ENCODE measurements around the gene PPARGC1A.

PPARGC1A gene

DNA sequence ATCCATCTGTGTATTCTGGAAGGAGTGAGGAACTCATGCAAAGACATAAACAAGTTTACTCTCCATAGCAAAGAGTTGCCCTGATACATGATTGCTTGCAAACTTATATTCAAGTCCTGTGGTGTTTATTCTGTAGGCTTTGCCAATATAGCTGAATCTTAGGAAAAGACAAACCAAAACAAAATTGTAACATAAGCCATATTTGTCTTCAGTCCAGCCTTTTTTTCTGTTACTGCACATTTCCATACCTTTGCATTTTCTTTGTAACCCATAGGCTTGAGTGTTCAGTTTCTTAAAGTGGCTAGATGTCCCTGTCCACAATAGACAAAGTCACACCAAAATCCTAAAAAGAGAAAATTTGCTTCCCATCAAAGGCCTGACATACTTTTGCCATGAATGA, 120.4 kb downstream of the PPARGC1A start:
- in situ Hi-C loops (cut with HindIII; ENCODE audit: low sequenced_read_pairs): no loop called here
- DNase-seq (ENCODE audit: low read depth, low spot score): no peak
- no peak overlapping the region for H3K4me3 ChIP-seq (ENCODE audit: low read depth, low read length)
- TF ChIP-seq, protein P1, sequence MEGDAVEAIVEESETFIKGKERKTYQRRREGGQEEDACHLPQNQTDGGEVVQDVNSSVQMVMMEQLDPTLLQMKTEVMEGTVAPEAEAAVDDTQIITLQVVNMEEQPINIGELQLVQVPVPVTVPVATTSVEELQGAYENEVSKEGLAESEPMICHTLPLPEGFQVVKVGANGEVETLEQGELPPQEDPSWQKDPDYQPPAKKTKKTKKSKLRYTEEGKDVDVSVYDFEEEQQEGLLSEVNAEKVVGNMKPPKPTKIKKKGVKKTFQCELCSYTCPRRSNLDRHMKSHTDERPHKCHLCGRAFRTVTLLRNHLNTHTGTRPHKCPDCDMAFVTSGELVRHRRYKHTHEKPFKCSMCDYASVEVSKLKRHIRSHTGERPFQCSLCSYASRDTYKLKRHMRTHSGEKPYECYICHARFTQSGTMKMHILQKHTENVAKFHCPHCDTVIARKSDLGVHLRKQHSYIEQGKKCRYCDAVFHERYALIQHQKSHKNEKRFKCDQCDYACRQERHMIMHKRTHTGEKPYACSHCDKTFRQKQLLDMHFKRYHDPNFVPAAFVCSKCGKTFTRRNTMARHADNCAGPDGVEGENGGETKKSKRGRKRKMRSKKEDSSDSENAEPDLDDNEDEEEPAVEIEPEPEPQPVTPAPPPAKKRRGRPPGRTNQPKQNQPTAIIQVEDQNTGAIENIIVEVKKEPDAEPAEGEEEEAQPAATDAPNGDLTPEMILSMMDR (IDR thresholded peaks at IDR 0.05; ENCODE audit: low read depth, low read length): no peak

DNA sequence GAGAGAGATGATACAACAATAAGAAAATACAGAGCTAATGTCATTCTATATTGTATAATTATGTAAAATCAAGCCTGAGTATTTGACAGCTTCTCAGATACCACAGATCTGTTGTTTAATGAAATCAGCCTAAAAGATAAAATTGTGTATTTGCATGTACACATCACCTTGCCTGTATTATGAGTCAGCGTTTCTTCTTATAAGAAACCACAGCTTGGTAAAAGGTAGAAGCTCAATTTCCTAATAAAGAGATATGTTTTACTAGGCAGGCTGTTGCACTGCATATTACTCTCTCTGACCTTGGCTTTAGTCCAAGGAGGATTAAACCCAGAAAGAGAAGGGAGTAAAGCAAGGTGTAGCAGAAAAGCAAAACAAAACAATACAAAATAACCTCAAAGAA, 121.3 kb downstream of the PPARGC1A start:
- TF ChIP-seq, protein P1 (IDR thresholded peaks at IDR 0.05; ENCODE audit: low read depth, low read length): no peak
- no peak for DNase-seq (ENCODE audit: low read depth, low spot score)
- in situ Hi-C loops (cut with HindIII; ENCODE audit: low sequenced_read_pairs): no loop called here
- no peak overlapping the region for H3K4me3 ChIP-seq (ENCODE audit: low read depth, low read length)

DNA sequence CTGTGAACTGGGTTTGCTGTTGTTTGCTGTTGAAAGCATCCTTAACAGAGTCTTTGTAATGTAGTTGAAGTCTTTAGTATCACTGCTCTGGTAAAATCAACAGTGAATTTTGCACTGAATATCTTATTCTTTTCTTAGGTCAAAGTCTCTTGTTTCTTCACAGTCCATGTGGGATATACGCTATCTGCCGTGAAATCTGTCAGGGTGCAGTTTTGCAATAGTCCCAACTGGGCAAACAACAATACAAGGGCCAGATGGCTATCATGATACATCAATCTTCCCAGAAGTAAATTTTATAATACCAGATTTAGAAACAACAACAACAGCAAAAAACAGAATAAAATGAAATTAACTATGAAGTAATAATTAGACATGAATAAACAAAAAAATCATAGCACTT, 123.5 kb downstream of the PPARGC1A start:
- no peak for DNase-seq (ENCODE audit: low read depth, low spot score)
- H3K4me3 ChIP-seq (ENCODE audit: low read depth, low read length): no peak overlapping the region
- TF ChIP-seq, protein P1 (IDR thresholded peaks at IDR 0.05; ENCODE audit: low read depth, low read length): no peak
- in situ Hi-C loops (cut with HindIII; ENCODE audit: low sequenced_read_pairs): no loop called here

DNA sequence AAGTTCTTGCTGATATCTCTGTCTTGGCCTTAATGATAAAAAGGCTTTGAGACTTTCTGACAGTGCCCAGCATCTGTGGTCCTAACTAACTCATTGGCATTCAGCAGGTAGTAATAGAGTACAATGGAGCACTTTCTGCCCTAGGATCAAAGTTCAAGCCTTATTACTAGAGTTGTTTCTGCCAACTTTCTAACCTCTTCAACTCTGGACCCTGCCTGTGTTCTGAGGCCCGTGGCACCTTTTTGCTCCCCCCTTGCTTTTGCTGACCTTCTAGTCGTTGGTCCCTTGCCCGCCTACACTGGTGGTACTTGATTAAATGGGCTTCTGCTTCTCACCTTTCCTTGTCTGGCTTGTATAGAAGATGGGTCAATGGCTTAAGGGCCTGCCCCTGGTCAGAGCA, 126.3 kb downstream of the PPARGC1A start:
- no peak overlapping the region for H3K4me3 ChIP-seq (ENCODE audit: low read depth, low read length)
- TF ChIP-seq, protein P1 (IDR thresholded peaks at IDR 0.05; ENCODE audit: low read depth, low read length): no peak
- in situ Hi-C loops (cut with HindIII; ENCODE audit: low sequenced_read_pairs): no loop called here
- DNase-seq (ENCODE audit: low read depth, low spot score): no peak

DNA sequence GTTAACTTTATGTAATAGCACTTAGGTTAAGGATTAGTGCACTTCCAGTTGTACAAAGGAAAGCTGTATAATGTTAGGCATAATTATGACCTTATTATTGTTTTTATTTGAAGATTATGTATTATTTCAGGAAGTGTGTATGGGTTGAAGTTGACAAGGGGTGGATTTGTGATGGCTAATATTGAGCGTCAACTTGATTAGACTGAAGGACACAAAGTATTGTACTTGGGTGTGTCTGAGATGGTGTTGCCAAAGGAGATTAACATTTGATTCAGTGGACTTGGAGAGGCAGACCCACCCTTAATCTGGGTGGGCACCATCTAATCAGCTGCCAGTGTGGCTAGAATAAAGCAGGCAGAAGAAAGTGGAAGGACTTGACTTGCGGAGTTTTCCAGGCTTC, 127.3 kb downstream of the PPARGC1A start:
- H3K4me3 ChIP-seq (ENCODE audit: low read depth, low read length): no peak overlapping the region
- DNase-seq (ENCODE audit: low read depth, low spot score): no peak
- in situ Hi-C loops (cut with HindIII; ENCODE audit: low sequenced_read_pairs): no loop called here
- TF ChIP-seq, protein P1 (IDR thresholded peaks at IDR 0.05; ENCODE audit: low read depth, low read length): no peak

DNA sequence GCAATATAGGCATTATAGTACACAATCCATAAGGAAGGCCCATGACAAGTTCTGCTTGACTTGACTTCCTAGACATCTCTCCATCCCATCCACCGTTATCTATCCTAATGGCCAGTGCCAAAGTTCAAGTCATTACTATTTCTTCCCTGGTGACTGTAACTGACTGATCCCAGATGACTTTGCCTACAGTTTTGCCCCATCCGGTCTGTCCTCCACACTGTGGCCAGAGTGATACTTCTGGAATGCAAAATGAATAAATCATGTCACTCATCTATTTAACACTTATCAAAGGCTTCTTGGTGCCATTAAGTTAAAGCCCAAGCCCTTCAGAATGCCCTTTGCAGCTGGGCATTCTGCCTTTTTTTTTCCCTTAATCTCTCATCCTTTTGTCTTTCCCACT, 130.8 kb downstream of the PPARGC1A start:
- in situ Hi-C loops (cut with HindIII; ENCODE audit: low sequenced_read_pairs): no loop called here
- no peak for DNase-seq (ENCODE audit: low read depth, low spot score)
- TF ChIP-seq, protein P1 (IDR thresholded peaks at IDR 0.05; ENCODE audit: low read depth, low read length): no peak
- H3K4me3 ChIP-seq (ENCODE audit: low read depth, low read length): no peak overlapping the region

DNA sequence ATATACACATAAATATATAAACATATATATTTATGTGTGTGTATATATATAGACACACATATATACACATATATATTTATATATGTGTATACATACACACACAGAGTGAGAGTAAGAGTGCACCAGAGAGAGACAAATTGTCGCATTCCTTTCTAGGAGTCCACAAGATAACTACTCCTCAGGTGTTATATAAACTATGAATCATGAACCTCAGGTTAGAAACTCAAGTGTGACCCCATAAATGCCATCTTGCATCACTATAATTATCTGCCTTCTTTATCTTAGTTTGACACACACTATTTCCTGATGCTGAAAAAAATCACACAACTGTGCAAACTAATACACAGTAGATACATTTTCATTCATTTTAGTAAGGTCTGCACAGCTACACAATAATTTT, 135.2 kb downstream of the PPARGC1A start:
- in situ Hi-C loops (cut with HindIII; ENCODE audit: low sequenced_read_pairs): no loop called here
- H3K4me3 ChIP-seq (ENCODE audit: low read depth, low read length): no peak overlapping the region
- TF ChIP-seq, protein P1 (IDR thresholded peaks at IDR 0.05; ENCODE audit: low read depth, low read length): no peak
- no peak for DNase-seq (ENCODE audit: low read depth, low spot score)
